ENCODE results near the gene AMFR. TPM values are rescaled to one million over a fixed set of nuclear protein-coding genes. Genes with fewer than 3 reads are reported as not detected.

AMFR gene
- total and polyA plus RNA-seq, 10 of the 15 experiments (the other 5 are each of a cell fraction or from before 2014, with no cell fraction given), result 8.2 to 67.6 (median 28.1) TPM

- H3K27me3 ChIP-seq (replicated peaks in 1 of 2; ENCODE audit: control insufficient read depth in 2 of 2, insufficient read depth in 2 of 2, low read length in 1 of 2), result no peaks in the 10 kb centered on the region
- peaks cover 12% of the 10 kb centered on the region for H3K4me1 ChIP-seq (ENCODE audit: control insufficient read depth, insufficient read depth, low read length)
- WGBS (ENCODE audit: insufficient coverage, insufficient replicate concordance, low lambda C conversion rate, missing lambda C conversion rate), result under 1% methylated on average over 7 of the region's 7 CpGs
- H3K9me3 ChIP-seq (replicated peaks; ENCODE audit: control insufficient read depth, insufficient read depth, low read length), result no peaks in the 10 kb centered on the region
- DNase-seq (ENCODE audit: low read depth, low spot score) (peak; percentile 21), ATAC-seq (peak; percentile 51), FAIRE-seq (peak; percentile 47)
- CTCF ChIA-PET, result interaction anchor here (1.3 to 1.7 kb wide), 3 partner anchors 28 to 278 kb away, joined by 3 to 8 read pairs (median 4); partner anchors contain the start of genes NUDT21 and OGFOD1
- RAD21 ChIA-PET (ENCODE audit: unreplicated experiment), result interaction anchor here (1.6 kb wide), 1 partner anchor 27 kb away, joined by 6 read pairs; the partner anchor contains the start of genes NUDT21 and OGFOD1
- in situ Hi-C loops (cut with MboI) (no loop called here), intact Hi-C loops (cut with micrococcal nuclease; ENCODE audit: unreplicated experiment) (loop anchor here (2.0 kb wide), 1 partner anchor 25 kb away; no protein-coding TSS in a partner anchor)
- H3K9ac ChIP-seq (ENCODE audit: control insufficient read depth, insufficient read depth, low read length), result peak overlapping the region; percentile 89
- peak overlapping the region; percentile 78 for H3K4me3 ChIP-seq
- peaks cover 60% of the 10 kb centered on the region for H3K79me2 ChIP-seq (ENCODE audit: control insufficient read depth, insufficient read depth, low read length)
- POLR2A ChIA-PET, result interaction anchor here (0.7 to 1.5 kb wide), 3 partner anchors 27 to 67 kb away, joined by 3 to 4 read pairs (median 3); partner anchors contain the start of genes NUDT21 and OGFOD1
- peak overlapping the region; percentile 60 for H3K27ac ChIP-seq (ENCODE audit: control insufficient read depth, insufficient read depth)
- SMC1A ChIA-PET (ENCODE audit: uncharacterized antibody, unreplicated experiment), result interaction anchor here (1.0 to 2.1 kb wide), 4 partner anchors 15 to 278 kb away, joined by 3 to 8 read pairs (median 6); partner anchors contain the start of genes NUDT21 and OGFOD1
- TSS peak; percentile 69 for BruUV-seq (replicated peaks)
- H3K4me2 ChIP-seq (ENCODE audit: control insufficient read depth, insufficient read depth), result peak overlapping the region; percentile 95
- TF ChIP-seq CUX1 (IDR thresholded peaks at IDR 0.05; ENCODE audit: insufficient replicate concordance, low read depth, low read length) (peak; percentile 53), RUNX3 (IDR thresholded peaks at IDR 0.05; ENCODE audit: low read length) (0 out of 2 replicates have a peak, but pooled peaks have one; percentile 5), ATF2 (IDR thresholded peaks at IDR 0.05; ENCODE audit: low read length) (peak; percentile 48; the same call in 1 of the 2 replicates), ATF3 (IDR thresholded peaks at IDR 0.05; ENCODE audit: borderline replicate concordance, extremely low read depth, low read depth, low read length) (no peak)
- no peak overlapping the region for H2AFZ ChIP-seq (ENCODE audit: control insufficient read depth, low read depth, low read length)
- no peaks in the 10 kb centered on the region for H3K36me3 ChIP-seq (ENCODE audit: control insufficient read depth in 2 of 2, insufficient read depth in 2 of 2, low read length in 1 of 2)
- H4K20me1 ChIP-seq (ENCODE audit: control insufficient read depth, insufficient read depth), result no peaks in the 10 kb centered on the region
These were observed 1.6 kb downstream of the AMFR start for GRCh38 chr16:56423584-56424403.

Measured in GM12878 (cell line).